PC-3 (cell line): ENCODE results near the gene CRYM. TPM values are rescaled to one million over a fixed set of nuclear protein-coding genes. Genes with fewer than 3 reads are reported as not detected.
"Not testable (repeated sequence)": the region's sequence is repeated elsewhere in the genome, so short reads cannot be mapped to it uniquely, and the experiment has no call there.

Source experiments
- ATAC-seq: fragments of 200-7000 bp; cut with Tn5 transposase; 2 replicates; pipeline ENCODE4 v1.9.1; 2020; ENCODE audit warnings: mild to moderate bottlenecking, moderate library complexity
- BruUV-seq: library from RNA; stranded (reverse); fragments of 400-500 nt; replicated peaks from 2 replicates; lab custom pipeline; 2021; lab: Mats Ljungman, UMichigan
- CTCF ChIA-PET: fragments of 300-600 bp; sonication (Branson Sonifier 250); formaldehyde crosslinking; loops from one replicate; lab custom pipeline; 2022; ENCODE audit warnings: antibody characterized with exemption; lab: Charles Lee
- POLR2A ChIA-PET: fragments of 300-600 bp; sonication (Branson Sonifier 250); formaldehyde crosslinking; loops from one replicate; lab custom pipeline; 2022; ENCODE audit warnings: antibody characterized with exemption; ENCODE audit not compliant: unreplicated experiment; lab: Charles Lee
- DNase-seq: peaks from one replicate; pipeline ENCODE4 v3.0.0-alpha.2; 2015
- H2AFZ ChIP-seq: fragments of 300-600 bp; sonication (generic); 2 replicates; pipeline ENCODE4 v1.6.0; 2016; ENCODE audit warnings: antibody characterized with exemption, low read length
- H3F3A ChIP-seq: fragments of 300-600 bp; sonication (generic); one replicate; pipeline ENCODE4 v1.6.0; 2017; ENCODE audit warnings: antibody characterized with exemption, low read length, control low read depth, mild to moderate bottlenecking; ENCODE audit not compliant: unreplicated experiment
- H3K27ac ChIP-seq: fragments of 300-600 bp; sonication (generic); 2 replicates; pipeline ENCODE4 v1.5.1; 2016; ENCODE audit warnings: mild to moderate bottlenecking, low read length
- H3K27me3 ChIP-seq: fragments of 300-600 bp; sonication (generic); 2 replicates; pipeline ENCODE4 v1.6.1; 2016; ENCODE audit warnings: low read length, mixed read lengths
- H3K36me3 ChIP-seq: fragments of 300-600 bp; sonication (generic); 2 replicates; pipeline ENCODE4 v1.6.1; 2016; ENCODE audit warnings: low read depth, mixed run types, low read length, mixed read lengths
- H3K4me1 ChIP-seq: fragments of 300-600 bp; sonication (generic); 2 replicates; pipeline ENCODE4 v1.5.1; 2016; ENCODE audit warnings: low read length; ENCODE audit not compliant: insufficient read depth
- H3K4me2 ChIP-seq: fragments of 300-600 bp; sonication (generic); 2 replicates; pipeline ENCODE4 v1.6.0; 2016; ENCODE audit warnings: low read length
- H3K4me3 ChIP-seq: fragments of 300-600 bp; sonication (generic); 2 replicates; pipeline ENCODE4 v1.5.1; 2016; ENCODE audit warnings: mild to moderate bottlenecking, low read length, mixed read lengths
- H3K79me2 ChIP-seq: fragments of 300-600 bp; sonication (generic); 2 replicates; pipeline ENCODE4 v1.6.1; 2017; ENCODE audit warnings: low read length, mixed read lengths
- H3K9ac ChIP-seq: fragments of 300-600 bp; sonication (generic); 2 replicates; pipeline ENCODE4 v1.6.0; 2016; ENCODE audit warnings: mild to moderate bottlenecking, low read length
- H3K9me2 ChIP-seq: fragments of 300-600 bp; sonication (generic); replicated peaks from 2 replicates; pipeline ENCODE4 v1.6.1; 2016; ENCODE audit warnings: mixed run types, low read length, mixed read lengths
- H3K9me3 ChIP-seq: fragments of 300-600 bp; sonication (generic); 2 replicates; pipeline ENCODE4 v1.6.1; 2016; ENCODE audit warnings: low read length, mixed read lengths
- H4K20me1 ChIP-seq: fragments of 300-600 bp; sonication (generic); 2 replicates; pipeline ENCODE4 v1.6.1; 2016; ENCODE audit warnings: low read length, mixed read lengths
- CTCF ChIP-seq: fragments of 300-600 bp; sonication (generic); conservative IDR thresholded peaks from 2 replicates; pipeline ENCODE4 v1.5.1; 2017; ENCODE audit warnings: antibody characterized with exemption, low read depth, mild to moderate bottlenecking, low read length
- EZH2 ChIP-seq: fragments of 300-600 bp; sonication (generic); IDR thresholded peaks from one replicate; pipeline ENCODE4 v1.6.1; 2017; ENCODE audit warnings: antibody characterized with exemption, mild to moderate bottlenecking, low read length; ENCODE audit not compliant: unreplicated experiment
- EZH2phosphoT487 ChIP-seq: fragments of 300-600 bp; sonication (generic); IDR thresholded peaks from 2 replicates; pipeline ENCODE4 v1.6.1; 2018; ENCODE audit warnings: mild to moderate bottlenecking, antibody characterized with exemption, low read length, borderline replicate concordance
- intact Hi-C: fragments of 100-400 bp; cut with micrococcal nuclease; formaldehyde crosslinking; loops from 2 replicates; pipeline ENCODE4 v1.9.0; 2023
- total RNA-seq: library from RNA; depleted of rRNA; stranded (reverse); fragments of >200 nt; gene quantifications from 2 replicates; pipeline ENCODE4 v1.2.3, GENCODE V29; 2014

Gene CRYM
- total RNA-seq, 1 experiment from 2014 or later, result not detected

- CTCF ChIA-PET, result no interaction called here
- H4K20me1 ChIP-seq, result no peaks in the 10 kb centered on the region
- intact Hi-C loops, result no loop called here
These were observed 3.8 kb downstream of the CRYM start for GRCh38 chr16:21274172-21274726.

GRCh38 chr16:21272763-21273162 lies 5.3 kb downstream of the CRYM start:
- H4K20me1 ChIP-seq, H3K79me2 ChIP-seq, H3K36me3 ChIP-seq, ATAC-seq, H3K4me1 ChIP-seq, H3K27ac ChIP-seq, H3K9me3 ChIP-seq, H3K9ac ChIP-seq, H3K4me2 ChIP-seq, H3K9me2 ChIP-seq, H2AFZ ChIP-seq, BruUV-seq, H3K4me3 ChIP-seq, DNase-seq, H3F3A ChIP-seq, POLR2A ChIA-PET, intact Hi-C loops: not testable (repeated sequence)
- H3K27me3 ChIP-seq, result peaks cover 30% of the 10 kb centered on the region
- CTCF ChIA-PET, result interaction anchor here (0.6 kb wide), 1 partner anchor 28 kb away, joined by 11 read pairs; no protein-coding TSS in a partner anchor

More at GRCh38 chr16:21274172-21274726, 3.8 kb downstream of the CRYM start:
- ATAC-seq (no peak), DNase-seq (no peak)
- no TSS peak for BruUV-seq
- Histone ChIP-seq H3K36me3 (no peaks in the 10 kb centered on the region), H3K27me3 (peaks cover 34% of the 10 kb centered on the region), H3K9ac (no peak overlapping the region), H3K9me2 (no peaks in the 10 kb centered on the region), H3F3A (no peaks in the 10 kb centered on the region), H3K4me3 (no peak overlapping the region), H3K79me2 (no peaks in the 10 kb centered on the region), H2AFZ (no peak overlapping the region), H3K4me1 (no peaks in the 10 kb centered on the region), H3K4me2 (no peak overlapping the region), H3K27ac (no peak overlapping the region), H3K9me3 (no peaks in the 10 kb centered on the region)
- no peak for TF ChIP-seq EZH2
- no peak for TF ChIP-seq EZH2phosphoT487
- TF ChIP-seq CTCF, result no peak
- POLR2A ChIA-PET, result no interaction called here

GRCh38 chr16:21272253-21272652 lies 5.8 kb downstream of the CRYM start:
- ChIA-PET POLR2A (no interaction called here), CTCF (interaction anchor here (0.6 kb wide), 1 partner anchor 29 kb away, joined by 11 read pairs; no protein-coding TSS in a partner anchor)
- Histone ChIP-seq H3K4me3 (no peak overlapping the region), H3K27me3 (peaks cover 25% of the 10 kb centered on the region), H3K9ac (no peak overlapping the region), H3K36me3 (no peaks in the 10 kb centered on the region), H3K4me2 (no peak overlapping the region), H3K9me3 (no peaks in the 10 kb centered on the region), H3K4me1 (no peaks in the 10 kb centered on the region), H2AFZ (no peak overlapping the region), H4K20me1 (no peaks in the 10 kb centered on the region), H3F3A (no peaks in the 10 kb centered on the region), H3K9me2 (no peaks in the 10 kb centered on the region), H3K27ac (no peak overlapping the region), H3K79me2 (no peaks in the 10 kb centered on the region)
- BruUV-seq, result no TSS peak
- ATAC-seq, result no peak
- intact Hi-C loops, result no loop called here
- no peak for DNase-seq
- TF ChIP-seq EZH2, result no peak
- no peak for TF ChIP-seq EZH2phosphoT487
